ENCODE measurements around the gene SRSF1.
"Not testable (repeated sequence)": the region's sequence is repeated elsewhere in the genome, so short reads cannot be mapped to it uniquely, and the experiment has no call there.

The SRSF1 gene

DNA sequence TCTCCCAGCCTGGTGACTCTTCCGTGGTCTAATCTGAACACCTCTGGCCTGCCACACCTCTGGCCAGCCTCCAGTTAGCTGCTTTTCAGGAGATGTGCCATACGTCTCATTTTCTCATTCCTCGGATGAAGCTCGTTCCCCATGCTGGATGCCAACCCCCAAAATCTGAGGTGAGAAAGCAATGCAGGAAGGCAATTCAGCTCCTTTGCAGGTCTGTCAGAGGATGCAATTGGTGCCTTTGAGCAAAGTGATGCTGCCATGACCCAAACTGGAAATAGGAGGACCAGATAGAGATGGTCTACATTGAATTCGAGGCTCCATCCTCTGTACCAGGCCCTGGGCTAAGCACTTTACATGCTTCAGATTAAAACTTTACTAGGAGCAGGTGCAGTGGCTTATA is 40.8 kb downstream of the SRSF1 start:
- DNase-seq (ENCODE audit: low spot score) = no peak

DNA sequence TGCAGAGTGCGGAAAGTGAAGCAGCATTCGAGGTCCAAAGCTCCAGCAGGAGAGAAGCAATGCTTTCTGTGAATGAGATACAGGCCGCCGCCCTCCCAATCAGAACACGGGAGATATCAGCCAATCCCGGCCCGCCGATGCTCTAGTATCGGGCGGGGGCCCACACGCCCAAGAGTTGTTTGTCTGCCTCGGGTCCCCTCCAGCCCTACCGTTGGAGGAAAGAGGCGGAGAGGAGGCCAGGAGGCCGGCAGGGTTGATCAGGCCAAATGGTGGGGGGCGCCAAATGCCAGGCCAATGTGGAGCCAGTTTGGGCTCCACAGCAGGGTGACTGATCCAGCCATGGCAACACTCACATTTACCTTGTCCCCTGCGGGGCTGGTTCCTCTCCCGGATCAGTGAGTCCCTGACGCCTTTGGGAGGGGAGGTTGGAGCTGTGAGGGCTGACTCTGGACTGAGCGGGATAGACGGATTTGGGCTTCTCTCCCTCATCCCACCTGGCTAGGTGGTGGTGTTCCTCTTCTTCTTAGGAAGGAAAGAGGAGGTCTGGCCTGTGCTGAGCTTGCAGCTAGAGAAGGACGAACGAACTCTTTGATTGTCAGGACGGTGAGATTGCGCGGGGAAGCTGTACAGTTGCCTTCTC is 41.4 kb downstream of the SRSF1 start:
- no peak for DNase-seq (ENCODE audit: low spot score)

DNA sequence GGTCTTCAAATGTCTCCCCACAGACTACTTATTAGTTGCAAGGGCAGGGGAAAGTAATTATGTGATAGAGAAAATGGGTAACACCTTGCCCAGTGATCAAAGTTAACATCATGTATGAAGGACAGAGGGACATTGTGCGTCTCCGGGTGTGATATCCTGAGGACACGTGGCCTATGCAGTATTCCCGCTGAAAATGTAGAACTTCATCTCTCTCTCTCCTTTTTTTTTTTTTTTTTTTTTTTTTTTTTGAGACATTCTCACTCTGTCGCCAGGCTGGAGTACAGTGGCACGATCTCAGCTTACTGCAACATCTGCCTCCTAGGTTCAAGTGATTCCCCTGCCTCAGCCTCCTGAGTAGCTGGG is 43.9 kb downstream of the SRSF1 start:
- no peak for DNase-seq (ENCODE audit: low spot score)

DNA sequence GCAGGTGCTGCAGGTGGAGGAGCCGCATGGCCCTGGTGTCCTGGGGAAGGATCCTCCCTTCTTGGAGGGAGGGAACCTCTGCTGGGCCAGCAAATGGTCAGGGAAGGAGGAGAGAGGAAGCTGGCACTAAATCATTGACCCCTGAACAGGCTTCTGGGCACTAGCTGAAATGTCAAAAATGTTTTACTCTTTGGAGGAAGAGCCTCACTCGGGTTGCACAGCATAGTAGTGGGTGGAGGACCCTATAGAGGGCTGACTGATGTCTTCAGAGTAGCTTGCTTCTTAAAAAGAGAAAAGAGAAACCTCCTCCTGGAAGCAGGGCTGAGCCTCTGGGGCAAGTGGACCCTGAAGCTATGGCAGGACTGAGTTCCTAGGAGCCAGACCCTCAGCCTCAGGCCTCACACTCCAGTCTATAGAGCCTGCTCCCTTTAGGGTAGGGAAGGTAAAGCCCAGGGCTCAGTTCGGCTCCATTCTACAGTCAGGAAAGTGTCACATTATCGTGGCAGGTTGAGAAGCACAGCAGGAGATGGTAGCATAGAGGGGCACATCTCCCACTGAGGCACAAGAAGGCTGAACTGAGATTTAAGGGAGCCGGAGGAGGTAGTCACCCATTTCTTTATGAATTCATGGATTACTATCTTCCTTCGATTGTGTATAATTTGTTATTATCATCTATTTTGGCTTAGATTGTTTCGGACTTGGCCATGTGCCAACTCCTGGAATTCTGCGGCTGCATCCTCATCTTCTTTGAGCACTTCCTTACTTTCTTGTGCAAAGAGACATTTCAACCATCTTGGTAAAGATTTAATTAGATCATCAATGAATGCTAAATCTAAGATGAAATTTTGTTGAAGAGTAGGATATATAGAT is 44.5 kb downstream of the SRSF1 start:
- DNase-seq (ENCODE audit: low spot score) = no peak

- DNase-seq (ENCODE audit: low spot score) = no peak
Observed at GRCh38 chr17:57959929-57960328, 47.1 kb downstream of the SRSF1 start.

DNA sequence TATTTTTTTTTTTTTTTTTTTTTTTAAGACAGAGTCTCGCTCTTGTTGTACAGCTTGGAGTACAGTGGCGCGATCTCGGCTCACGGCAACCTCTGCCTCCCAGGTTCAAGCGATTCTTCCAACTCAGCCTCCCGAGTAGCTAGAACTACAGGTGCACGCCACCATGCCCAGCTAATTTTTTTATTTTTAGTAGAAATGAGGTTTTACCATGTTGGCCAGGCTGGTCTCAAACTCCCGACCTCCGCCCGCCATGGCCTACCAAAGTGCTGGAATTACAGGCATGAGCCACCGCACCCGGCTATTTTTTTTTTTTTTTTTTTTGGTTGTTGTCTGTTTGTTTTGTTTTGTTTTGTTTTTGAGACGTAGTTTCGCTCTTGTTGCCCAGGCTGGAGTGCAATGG is 48.7 kb downstream of the SRSF1 start:
- DNase-seq (ENCODE audit: low spot score) = not testable (repeated sequence)

- DNase-seq (ENCODE audit: low spot score) = no peak
Observed at GRCh38 chr17:57957886-57958285, 49.2 kb downstream of the SRSF1 start.

DNA sequence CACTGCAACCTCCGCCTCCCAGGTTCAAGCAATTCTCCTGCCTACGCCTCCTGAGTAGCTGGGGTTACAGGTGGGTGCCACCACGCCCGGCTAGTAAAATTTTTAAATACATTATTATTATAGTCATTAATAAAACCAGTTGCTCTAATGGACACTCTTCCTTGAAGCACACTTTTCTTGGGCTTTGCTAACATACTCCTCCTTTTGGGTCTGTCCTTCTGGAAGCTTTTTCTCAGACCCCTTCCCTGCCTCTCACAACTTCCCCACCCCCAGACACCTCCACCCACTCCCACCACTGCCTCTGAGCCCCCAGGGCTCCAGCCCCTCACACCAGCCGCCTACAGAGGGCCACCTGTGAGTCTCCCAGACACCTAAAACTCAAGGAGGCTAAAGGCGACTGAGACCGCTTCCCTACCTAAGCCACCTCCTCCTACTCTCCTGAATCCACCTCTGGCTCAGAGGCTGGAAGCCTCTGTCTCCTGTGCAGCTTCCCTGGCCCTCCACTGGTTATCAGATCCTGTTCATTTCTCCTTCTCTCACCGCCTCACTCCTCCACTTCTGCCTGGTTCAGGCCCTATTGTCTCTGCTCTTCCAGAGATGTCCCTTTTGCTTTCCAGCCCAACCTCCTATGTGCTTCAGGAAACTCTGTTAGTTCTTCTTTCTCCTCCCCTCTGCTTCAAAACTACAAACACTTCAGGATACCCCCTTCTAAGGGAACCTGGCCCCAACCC is 49.8 kb downstream of the SRSF1 start:
- DNase-seq (ENCODE audit: low spot score) = no peak

- no peak for DNase-seq (ENCODE audit: low spot score)
Observed at GRCh38 chr17:57956291-57957119, 50.5 kb downstream of the SRSF1 start.

GRCh38 chr17:57955183-57955931 is 51.7 kb downstream of the SRSF1 start, which contains the start of gene CUEDC1:
CUEDC1 (minus strand) TSS chr17:57955412; CDS start chr17:57885564, 69,848 bp downstream.
- DNase-seq (ENCODE audit: low spot score) = peak; percentile 54

GRCh38 chr17:57954397-57955182 is 52.5 kb downstream of the SRSF1 start:
- peak; percentile 53 for DNase-seq (ENCODE audit: low spot score)

GRCh38 chr17:57953705-57954396 is 53.2 kb downstream of the SRSF1 start:
- DNase-seq (ENCODE audit: low spot score) = no peak

Small RNA genes within 50 kb of the gene (small RNA-seq; reads per million reads assigned to genes)
- gene AC015813.4 = 0 reads per million in 2 experiments

Data from SK-N-DZ (cell line).